HG02943 (cell line): ENCODE measurements around the gene MAML3.

Experiments
- ATAC-seq: cut with Tn5 transposase; IDR thresholded peaks from one replicate; pipeline ENCODE4 v1.9.1; 2021; ENCODE audit warnings: mild to moderate bottlenecking, low read depth, moderate library complexity; ENCODE audit not compliant: unreplicated experiment

MAML3 gene

DNA sequence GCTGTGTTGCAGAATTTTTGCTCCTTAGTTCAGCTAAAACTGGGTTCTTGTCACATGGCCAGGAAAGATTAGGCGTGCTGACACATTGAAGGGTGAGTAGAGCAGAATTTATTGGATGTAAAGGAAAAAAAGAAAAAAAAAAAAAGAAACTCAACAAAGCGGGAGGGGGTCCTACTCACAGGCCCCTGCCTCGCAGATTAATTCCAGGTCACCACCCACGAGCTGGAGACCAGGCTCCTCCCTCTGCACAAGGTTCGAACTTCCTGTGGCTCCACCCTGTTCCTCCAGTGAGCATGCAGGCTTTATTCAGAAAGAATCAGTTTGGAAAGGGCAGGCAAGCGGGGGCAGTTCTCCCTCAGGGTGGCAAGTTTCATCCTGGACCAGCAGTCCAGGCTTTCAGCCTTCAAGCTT is 471.2 kb downstream of the MAML3 start:
- no peak for ATAC-seq

DNA sequence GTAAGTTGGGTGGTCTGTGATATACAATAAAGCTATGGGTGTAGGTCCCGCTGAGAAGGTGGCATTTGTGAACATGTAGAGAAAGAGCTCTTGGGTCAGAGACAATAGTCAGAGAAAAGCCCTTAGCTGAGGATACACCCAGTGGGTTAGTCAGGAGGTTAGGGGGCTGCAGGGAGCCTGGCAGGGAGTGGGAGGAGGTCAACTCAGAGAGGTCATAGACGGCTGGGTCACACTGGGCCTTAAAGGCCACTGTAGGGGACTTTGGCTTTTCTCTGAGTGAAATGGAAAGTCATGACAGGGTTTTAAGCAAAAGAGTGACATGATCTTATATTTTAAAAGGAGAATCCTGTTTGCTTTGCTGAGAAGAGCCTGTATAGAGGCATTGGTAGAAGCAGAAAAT is 471.7 kb downstream of the MAML3 start:
- no peak for ATAC-seq

DNA sequence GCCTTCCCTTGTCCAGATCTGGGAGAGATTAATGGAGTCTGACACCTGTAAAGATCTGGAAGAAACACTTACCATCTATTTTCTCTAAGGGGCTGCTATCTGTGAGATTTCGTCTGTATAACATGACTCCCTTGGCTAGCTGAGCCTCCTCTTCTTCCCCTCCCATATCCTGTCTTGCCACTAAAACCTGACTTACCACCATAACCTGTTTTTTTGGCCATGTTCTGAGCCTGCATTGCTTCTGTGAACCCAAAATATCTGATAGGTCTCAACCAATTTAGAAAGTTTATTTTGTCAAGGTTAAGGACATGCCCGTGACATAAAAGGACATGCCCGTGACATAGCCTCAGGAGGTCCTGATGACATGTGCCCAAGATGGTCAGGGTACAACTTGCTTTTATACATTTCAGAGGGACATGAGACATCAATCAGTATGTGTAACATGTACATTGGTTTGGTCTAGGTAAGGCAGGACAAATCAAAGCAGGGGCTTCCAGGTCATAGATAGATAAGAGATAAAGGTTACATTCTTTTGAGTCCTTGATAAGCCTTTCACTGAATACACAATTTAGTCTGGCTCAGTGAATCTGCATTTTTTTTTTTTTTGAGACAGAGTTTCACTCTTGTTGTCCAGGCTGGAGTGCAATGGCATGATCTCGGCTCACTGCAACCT is 476.9 kb downstream of the MAML3 start:
- ATAC-seq = no peak

DNA sequence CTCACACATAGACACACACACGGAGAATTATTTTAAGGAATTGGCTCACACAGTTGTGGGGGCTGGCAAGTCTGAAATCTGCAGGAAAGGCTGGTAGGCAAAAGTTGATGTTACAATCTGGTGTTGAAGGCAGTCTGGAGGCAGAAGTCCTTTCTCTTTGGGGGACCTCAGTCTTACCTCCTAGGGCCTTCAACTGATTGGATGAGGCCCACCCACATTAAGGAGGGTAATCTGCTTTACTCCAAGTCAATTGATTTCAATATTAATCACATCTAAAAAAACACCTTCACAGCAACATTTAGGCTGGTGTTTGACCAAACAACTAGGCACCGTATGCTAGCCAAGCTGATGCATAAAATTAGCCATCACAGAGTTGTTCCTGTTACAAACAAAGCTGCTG is 477.6 kb downstream of the MAML3 start:
- no peak for ATAC-seq

DNA sequence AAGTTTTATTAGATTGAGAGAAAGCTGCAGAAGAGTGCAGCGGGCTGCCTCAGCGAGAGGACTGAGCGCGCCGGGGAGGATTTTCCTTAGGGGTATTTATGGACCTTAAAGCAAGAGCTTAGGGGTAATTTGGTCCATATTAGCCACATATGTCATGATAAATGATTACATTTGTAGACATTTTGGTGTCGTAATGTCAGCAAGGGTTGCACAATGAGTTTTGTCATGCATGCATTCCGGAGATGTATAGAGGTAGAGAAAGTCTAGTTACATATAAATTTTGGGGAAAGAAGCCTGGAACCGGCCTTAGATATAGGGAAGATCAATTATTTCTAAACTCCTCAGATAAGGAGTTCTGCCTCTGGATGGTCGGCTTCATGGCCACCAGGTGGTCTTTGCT is 478.3 kb downstream of the MAML3 start:
- ATAC-seq = no peak

DNA sequence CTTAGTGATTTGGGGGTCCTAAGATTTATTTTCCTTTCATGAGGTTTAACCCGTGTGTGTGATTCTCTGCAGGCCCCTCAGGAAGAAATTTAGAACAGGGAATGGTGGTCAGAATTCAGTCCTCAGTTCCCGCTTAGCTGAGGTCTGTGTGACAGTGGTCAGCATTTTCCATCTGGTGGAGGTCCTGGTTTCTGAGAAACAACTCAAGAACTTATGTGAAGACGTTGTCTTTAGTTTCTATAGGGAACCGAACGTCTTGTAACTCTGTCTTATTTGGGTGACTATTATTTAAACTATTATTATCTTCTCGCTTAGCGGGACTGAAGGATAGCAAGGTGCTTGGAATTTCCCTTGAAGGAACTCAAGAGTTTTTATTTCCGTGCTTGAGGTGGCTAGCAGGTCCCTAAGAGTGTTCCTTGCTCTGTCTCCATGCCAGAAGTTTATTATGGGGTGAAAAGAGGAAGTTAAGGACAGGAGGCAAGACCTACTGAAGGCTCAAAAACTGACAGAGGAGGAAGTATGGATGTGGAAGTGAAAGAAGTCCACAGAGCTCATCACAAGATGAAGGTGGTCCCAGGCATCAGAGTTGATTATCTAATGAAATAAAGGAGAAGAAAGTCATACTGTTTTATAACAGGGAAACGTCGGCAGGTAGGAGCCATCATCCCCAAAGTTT is 479.0 kb downstream of the MAML3 start:
- no peak for ATAC-seq

DNA sequence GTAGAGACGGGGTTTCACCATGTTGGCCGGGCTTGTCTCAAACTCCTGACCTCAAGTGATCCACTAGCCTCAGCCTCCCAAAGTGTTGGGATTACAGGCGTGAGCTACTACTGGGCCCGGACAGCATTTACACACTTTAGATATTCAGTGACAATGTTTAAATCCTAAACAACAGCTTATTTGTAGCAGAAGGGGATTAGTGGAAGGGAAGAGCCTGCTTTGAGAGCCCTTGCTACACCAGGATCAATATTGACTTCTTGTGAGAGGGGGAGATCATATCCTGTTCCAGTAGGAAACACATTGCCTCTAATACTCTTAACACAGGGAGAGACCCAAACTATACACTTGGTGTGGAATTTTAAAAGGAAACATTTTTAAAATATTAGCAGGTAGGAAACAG is 481.3 kb downstream of the MAML3 start:
- no peak for ATAC-seq

DNA sequence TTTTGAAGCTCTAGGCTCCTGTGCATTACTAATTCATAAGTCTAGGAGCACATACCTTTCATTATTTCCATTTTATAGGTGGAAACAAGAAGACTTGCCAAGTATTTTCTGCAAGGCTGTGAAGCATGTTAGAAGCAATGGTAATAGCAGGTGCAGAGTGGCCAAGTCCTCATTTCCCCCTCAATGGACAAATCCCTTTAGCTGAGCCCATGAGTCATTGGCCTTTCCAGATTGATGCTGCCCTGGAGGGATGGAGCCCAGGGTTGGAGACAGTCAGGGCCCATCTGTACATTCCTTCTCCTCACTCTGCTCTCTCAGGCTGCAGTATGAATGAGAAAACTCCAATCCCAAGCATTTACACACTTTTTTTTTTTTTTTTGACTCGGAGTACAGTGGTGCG is 481.8 kb downstream of the MAML3 start:
- ATAC-seq = no peak

DNA sequence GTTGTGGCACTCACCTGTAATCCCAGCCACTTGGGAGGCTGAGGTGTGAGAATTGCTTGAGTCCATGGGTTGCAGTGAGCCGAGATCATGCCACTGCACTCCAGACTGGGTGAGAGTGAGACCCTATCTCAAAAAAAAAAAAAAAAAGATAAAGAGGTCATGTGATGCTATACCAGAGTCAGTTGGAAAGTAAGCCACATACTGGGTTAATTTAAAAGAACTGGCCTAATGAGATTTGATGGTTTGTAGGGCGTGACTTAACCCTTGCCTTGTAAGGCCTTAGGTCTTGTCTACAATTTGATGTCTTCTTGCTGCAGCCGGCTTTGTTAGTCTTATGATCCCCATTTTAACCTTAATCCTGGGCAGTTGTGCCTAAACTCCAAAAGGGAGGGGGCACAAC is 483.2 kb downstream of the MAML3 start:
- ATAC-seq = no peak

DNA sequence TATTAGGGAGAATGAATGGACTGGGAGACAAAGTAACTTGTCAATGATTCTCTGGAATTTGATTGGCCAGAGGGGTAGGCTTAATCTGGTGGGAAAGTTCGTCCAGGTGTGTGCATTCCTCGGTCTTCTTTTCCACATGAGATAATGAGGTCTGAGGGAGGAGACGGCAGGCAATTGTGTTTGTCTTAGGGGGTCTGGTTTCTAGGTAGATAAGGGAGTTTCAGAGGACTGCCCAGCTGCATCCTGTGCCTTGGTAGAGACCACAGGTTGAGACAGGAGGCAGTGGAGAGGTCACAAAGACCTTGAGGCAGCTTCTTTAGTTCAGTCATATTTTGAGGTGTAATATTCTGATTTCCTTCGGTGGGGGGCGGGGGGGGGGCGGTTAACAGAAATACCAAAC is 484.1 kb downstream of the MAML3 start:
- ATAC-seq = no peak

DNA sequence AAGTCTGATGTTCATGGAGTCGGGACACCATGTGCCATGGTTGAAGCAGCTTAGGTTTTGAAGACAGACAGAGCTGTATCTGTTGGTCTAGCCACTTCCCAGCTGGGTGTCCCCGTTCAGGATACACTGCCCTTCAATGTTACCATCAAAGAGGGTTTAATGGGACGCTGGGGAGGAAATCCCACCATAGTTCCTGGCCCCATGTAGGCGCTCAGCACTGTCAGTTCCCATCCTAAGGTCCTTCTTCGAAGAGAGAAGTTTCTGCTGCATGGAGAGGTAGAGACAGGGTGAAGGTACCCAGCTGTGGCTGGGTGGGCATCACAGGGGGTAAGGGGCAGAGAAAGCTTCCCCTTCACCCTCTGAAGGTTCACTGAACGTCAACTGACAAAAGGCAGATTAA is 484.6 kb downstream of the MAML3 start:
- ATAC-seq = no peak

DNA sequence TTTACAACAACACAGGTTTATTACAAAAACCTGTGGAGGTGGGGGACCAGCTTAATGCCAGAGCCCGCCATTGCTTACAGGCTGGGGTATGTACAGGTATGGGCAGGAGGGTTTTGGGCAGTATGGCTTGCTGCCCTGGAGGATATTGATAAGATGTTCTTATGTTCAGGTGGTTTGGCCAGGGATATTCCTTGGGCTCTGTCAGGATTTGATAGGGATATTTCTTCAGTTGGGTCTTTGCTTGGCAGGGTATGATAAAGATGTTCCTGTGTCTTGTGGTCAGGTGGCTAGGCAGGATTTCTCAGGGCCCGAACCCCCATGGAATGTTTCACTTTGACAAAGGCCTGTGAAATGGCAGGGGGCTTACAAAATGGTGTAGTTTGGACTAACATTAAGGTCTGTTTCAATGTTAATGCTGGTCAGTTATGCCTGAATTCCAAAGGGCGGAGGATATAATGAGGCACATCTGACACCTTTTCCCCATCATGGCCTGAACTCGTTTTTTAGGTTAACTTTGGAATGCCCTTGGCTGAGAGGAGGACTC is 485.3 kb downstream of the MAML3 start:
- ATAC-seq = no peak

DNA sequence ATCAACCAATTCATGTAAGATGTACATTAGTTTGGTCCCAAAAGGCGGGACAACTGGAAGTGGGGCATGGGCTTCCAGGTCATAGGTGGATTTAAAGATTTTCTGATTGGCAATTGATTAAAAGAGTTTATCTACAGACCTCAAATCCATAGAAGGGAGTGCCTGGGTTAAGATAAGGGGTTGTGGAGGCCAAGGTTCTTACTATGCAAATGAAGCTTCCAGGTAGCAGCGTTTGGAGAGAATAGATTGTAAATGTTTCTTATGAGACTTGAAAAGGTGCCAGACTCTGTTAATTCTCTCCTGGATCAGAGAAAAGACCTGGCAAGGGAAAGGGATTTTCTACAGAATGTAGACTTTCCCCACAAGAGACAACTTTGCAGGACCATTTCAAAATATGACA is 485.9 kb downstream of the MAML3 start:
- ATAC-seq = no peak
